Measurements from ENCODE around the gene HPSE2.

The HPSE2 gene

GRCh38 chr10:98687685-98688084, 548.0 kb downstream of the HPSE2 start:
- in situ Hi-C loops (cut with HindIII; ENCODE audit: low sequenced_read_pairs): no loop called here

GRCh38 chr10:98684019-98684899, 551.4 kb downstream of the HPSE2 start:
- no peak overlapping the region for H3K4me3 ChIP-seq (ENCODE audit: low read depth, low read length)

More at GRCh38 chr10:98687685-98688084, 548.0 kb downstream of the HPSE2 start:
- TF ChIP-seq CTCF (IDR thresholded peaks at IDR 0.05; ENCODE audit: low read depth, low read length): no peak
- DNase-seq (ENCODE audit: low read depth, low spot score): no peak
- H3K4me3 ChIP-seq (ENCODE audit: low read depth, low read length): no peak overlapping the region

GRCh38 chr10:98676895-98677294, 558.8 kb downstream of the HPSE2 start:
- in situ Hi-C loops (cut with HindIII; ENCODE audit: low sequenced_read_pairs): no loop called here
- H3K4me3 ChIP-seq (ENCODE audit: low read depth, low read length): no peak overlapping the region
- TF ChIP-seq CTCF (IDR thresholded peaks at IDR 0.05; ENCODE audit: low read depth, low read length): no peak
- no peak for DNase-seq (ENCODE audit: low read depth, low spot score)

More at GRCh38 chr10:98684019-98684899, 551.4 kb downstream of the HPSE2 start:
- no peak for TF ChIP-seq CTCF (IDR thresholded peaks at IDR 0.05; ENCODE audit: low read depth, low read length)
- in situ Hi-C loops (cut with HindIII; ENCODE audit: low sequenced_read_pairs): no loop called here
- no peak for DNase-seq (ENCODE audit: low read depth, low spot score)

- TF ChIP-seq CTCF (IDR thresholded peaks at IDR 0.05; ENCODE audit: low read depth, low read length): no peak
- in situ Hi-C loops (cut with HindIII; ENCODE audit: low sequenced_read_pairs): no loop called here
Measured at GRCh38 chr10:98675902-98676301, 559.8 kb downstream of the HPSE2 start.

GRCh38 chr10:98673171-98673782, 562.4 kb downstream of the HPSE2 start:
- DNase-seq (ENCODE audit: low read depth, low spot score): no peak
- TF ChIP-seq CTCF (IDR thresholded peaks at IDR 0.05; ENCODE audit: low read depth, low read length): no peak
- no peak overlapping the region for H3K4me3 ChIP-seq (ENCODE audit: low read depth, low read length)
- in situ Hi-C loops (cut with HindIII; ENCODE audit: low sequenced_read_pairs): no loop called here

More at GRCh38 chr10:98675902-98676301, 559.8 kb downstream of the HPSE2 start:
- DNase-seq (ENCODE audit: low read depth, low spot score): no peak
- no peak overlapping the region for H3K4me3 ChIP-seq (ENCODE audit: low read depth, low read length)

GRCh38 chr10:98667081-98667480, 568.6 kb downstream of the HPSE2 start:
- in situ Hi-C loops (cut with HindIII; ENCODE audit: low sequenced_read_pairs): no loop called here
- H3K4me3 ChIP-seq (ENCODE audit: low read depth, low read length): no peak overlapping the region
- no peak for DNase-seq (ENCODE audit: low read depth, low spot score)
- TF ChIP-seq CTCF (IDR thresholded peaks at IDR 0.05; ENCODE audit: low read depth, low read length): no peak
